Endothelial cell of umbilical vein (primary cell): ENCODE data around the gene TNPO1. TPM values are rescaled to one million over a fixed set of nuclear protein-coding genes. Genes with fewer than 3 reads are reported as not detected.

Experiments used
- BruUV-seq: library from RNA; stranded (reverse); fragments of 400-500 nt; replicated peaks from 2 replicates; lab custom pipeline; 2021; lab: Mats Ljungman, UMichigan
- CTCF ChIA-PET: fragments of 300-600, 350-600 bp; sonication (Branson Sonifier 250); formaldehyde crosslinking; loops from one replicate; lab custom pipeline; 2021; ENCODE audit warnings: antibody characterized with exemption, inconsistent platforms; lab: Charles Lee
- POLR2A ChIA-PET: fragments of 300-600, 350-600 bp; sonication (Branson Sonifier 250); formaldehyde crosslinking; loops from one replicate; lab custom pipeline; 2021; ENCODE audit warnings: antibody characterized with exemption, inconsistent platforms; lab: Charles Lee
- DNase-seq: peaks from one replicate; pipeline ENCODE4 v3.0.0-alpha.2; 2011; ENCODE audit warnings: low read depth, low spot score
- FAIRE-seq: peaks from 2 replicates; lab custom pipeline; 2011; peaks lifted over from hg19 to GRCh38; lab: Jason Lieb, UNC
- H2AFZ ChIP-seq: 2 replicates; pipeline ENCODE4 v1.6.0; 2012; ENCODE audit warnings: low read depth, low read length, control low read depth, inconsistent platforms
- H3K27ac ChIP-seq: 2 replicates; pipeline ENCODE4 v1.5.1; 2011; ENCODE audit warnings: low read depth, mild to moderate bottlenecking, control low read depth, low read length, moderate library complexity; ENCODE audit not compliant: insufficient read depth
- H3K27me3 ChIP-seq, 2 experiments: 2 replicates each; pipeline versions ENCODE4 v1.6.0 to v1.6.1; 2011; ENCODE audit warnings: low read length in 2 of 2, mixed read lengths in 1 of 2; ENCODE audit not compliant: control insufficient read depth in 2 of 2, insufficient read depth in 2 of 2
- H3K36me3 ChIP-seq, 2 experiments: 2 replicates in 1 of 2; 3 replicates in 1 of 2; pipeline ENCODE4 v1.5.1; 2011; ENCODE audit warnings: low read length in 2 of 2, mild to moderate bottlenecking in 1 of 2, moderate library complexity in 1 of 2; ENCODE audit not compliant: control insufficient read depth in 2 of 2, insufficient read depth in 2 of 2; ENCODE audit errors: extremely low read depth in 1 of 2
- H3K4me1 ChIP-seq: 3 replicates; pipeline ENCODE4 v1.5.1; 2011; ENCODE audit warnings: mild to moderate bottlenecking, low read length; ENCODE audit not compliant: control insufficient read depth, insufficient read depth; ENCODE audit errors: extremely low read depth
- H3K4me2 ChIP-seq: 2 replicates; pipeline ENCODE4 v1.6.1; 2011; ENCODE audit warnings: low read length, control low read depth, mixed read lengths; ENCODE audit not compliant: insufficient read depth
- H3K4me3 ChIP-seq, 3 experiments: fragments of 200-600 bp in 1 of 3; sonication (generic), shearing (Covaris generic) in 1 of 3; replicated peaks in 1 of 3; 2 replicates each; pipeline ENCODE4 v1.5.1; 2011 to 2016; ENCODE audit warnings: control low read depth in 3 of 3, low read length in 3 of 3, mild to moderate bottlenecking in 2 of 3, inconsistent platforms in 1 of 3, low read depth in 1 of 3, moderate library complexity in 1 of 3; ENCODE audit not compliant: insufficient read depth in 1 of 3
- H3K79me2 ChIP-seq: 2 replicates; pipeline ENCODE4 v1.6.0; 2012; ENCODE audit warnings: low read length, inconsistent platforms; ENCODE audit not compliant: control insufficient read depth, insufficient read depth
- H3K9ac ChIP-seq: replicated peaks from 2 replicates; pipeline ENCODE3; 2011; ENCODE audit warnings: low read length, control low read depth; ENCODE audit not compliant: insufficient read depth; ENCODE audit errors: extremely low read depth
- H3K9me1 ChIP-seq: replicated peaks from 3 replicates; pipeline ENCODE4 v1.6.0; 2011; ENCODE audit warnings: mild to moderate bottlenecking, low read length; ENCODE audit not compliant: control insufficient read depth, insufficient read depth; ENCODE audit errors: extremely low read depth
- H3K9me3 ChIP-seq: replicated peaks from 2 replicates; pipeline ENCODE4 v1.5.1; 2012; ENCODE audit warnings: low read length, inconsistent platforms; ENCODE audit not compliant: control insufficient read depth, insufficient read depth
- H4K20me1 ChIP-seq: replicated peaks from 2 replicates; pipeline ENCODE3; 2011; ENCODE audit warnings: mild to moderate bottlenecking, low read length; ENCODE audit not compliant: control insufficient read depth, insufficient read depth; ENCODE audit errors: extremely low read depth
- EZH2 ChIP-seq: IDR thresholded peaks from 2 replicates; pipeline ENCODE4 v1.6.1; 2012; ENCODE audit warnings: borderline replicate concordance, low read depth, mild to moderate bottlenecking, moderate library complexity, low read length, inconsistent platforms; ENCODE audit not compliant: severe bottlenecking
- FOS ChIP-seq: IDR thresholded peaks from 2 replicates; pipeline ENCODE4 v1.6.1; 2011; ENCODE audit warnings: mild to moderate bottlenecking, low read length, moderate library complexity, borderline replicate concordance; ENCODE audit not compliant: insufficient read depth
- GATA2 ChIP-seq: IDR thresholded peaks from 2 replicates; pipeline ENCODE4 v1.7.0; 2011; ENCODE audit warnings: low read depth, mild to moderate bottlenecking, moderate library complexity, mixed read lengths, low read length; ENCODE audit not compliant: insufficient read length, insufficient read depth
- JUN ChIP-seq: IDR thresholded peaks from 2 replicates; pipeline ENCODE4 v1.6.1; 2011; ENCODE audit warnings: borderline replicate concordance, low read depth; ENCODE audit not compliant: insufficient read length, insufficient read depth
- MYC ChIP-seq: IDR thresholded peaks from one replicate; pipeline ENCODE4 v1.6.1; 2011; ENCODE audit warnings: mild to moderate bottlenecking, low read depth, low read length
- POLR2A ChIP-seq: IDR thresholded peaks from 2 replicates; pipeline ENCODE4 v1.6.1; 2012; ENCODE audit warnings: low read depth, mild to moderate bottlenecking, control low read depth, low read length
- POLR2AphosphoS5 ChIP-seq: IDR thresholded peaks from 2 replicates; pipeline ENCODE4 v1.6.1; 2012; ENCODE audit warnings: low read depth, mild to moderate bottlenecking, control low read depth, low read length, moderate library complexity; ENCODE audit not compliant: insufficient read depth
- dilution Hi-C: fragments of 300-500 bp; cut with MboI; formaldehyde crosslinking; loops from one replicate; pipeline ENCODE4 v1.15.0; 2019; ENCODE audit warnings: low sequenced_read_pairs; ENCODE audit not compliant: extremely low pct_ligation_motif_present
- intact Hi-C: fragments of 100-400 bp; cut with micrococcal nuclease; formaldehyde crosslinking; loops from one replicate; pipeline ENCODE4 v1.10.0; 2022
- polyA plus RNA-seq, 4 experiments: library from polyadenylated mRNA; depleted of rRNA in 3 of 4; stranded (reverse) in 3 of 4; unstranded in 1 of 4; fragments of >200 nt; gene quantifications; 2 replicates each; pipeline versions ENCODE4 v1.2.1 to v1.2.3, GENCODE V29; 2011 to 2012; ENCODE audit warnings: missing spikeins in 1 of 4
- total RNA-seq: library from RNA; stranded (reverse); gene quantifications from 2 replicates; pipeline ENCODE4 v1.2.3, GENCODE V29; 2021
- TF ChIP-seq, protein P1 (sequence below), 2 donors: IDR thresholded peaks; 1 replicate in 1 of 2; 2 replicates in 1 of 2; pipeline ENCODE4 v1.5.1; 2011; ENCODE audit warnings: low read length in 2 of 2, mild to moderate bottlenecking in 2 of 2, moderate library complexity in 2 of 2, control low read depth in 1 of 2, inconsistent platforms in 1 of 2, low read depth in 1 of 2; ENCODE audit not compliant: insufficient read depth in 1 of 2; ENCODE audit errors: extremely low read depth in 1 of 2
- TF ChIP-seq, protein P2 (sequence below): IDR thresholded peaks from 2 replicates; pipeline ENCODE4 v1.6.1; 2011; ENCODE audit not compliant: insufficient read depth, insufficient read length

The TNPO1 gene
- total and polyA plus RNA-seq, 2 donors (not counting 3 experiments of a cell fraction or from before 2014, with no cell fraction given): 65.6 to 298 TPM

DNA sequence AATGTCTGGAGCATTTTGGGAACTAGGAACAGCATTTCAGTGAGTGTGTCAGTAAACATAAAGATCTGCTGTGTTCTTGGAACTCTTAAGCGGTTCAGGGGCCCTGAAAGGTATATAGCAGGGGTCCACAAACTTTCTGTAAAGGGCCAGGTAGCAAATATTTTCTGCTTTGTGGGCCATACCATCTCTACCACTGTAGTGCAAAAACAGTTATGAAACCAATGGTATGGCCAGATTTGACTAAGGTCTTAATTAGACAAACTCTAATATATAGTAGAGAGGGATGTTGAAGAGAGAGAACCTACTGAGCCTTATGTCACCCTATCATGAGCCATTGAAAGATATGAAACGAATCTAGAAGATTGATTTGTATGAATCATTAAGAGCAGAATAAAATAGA lies 5.3 kb downstream of the TNPO1 start:
- BruUV-seq: no TSS peak
- Histone ChIP-seq H3K9me3 (no peaks in the 10 kb centered on the region), H2AFZ (no peak overlapping the region), H3K79me2 (peaks cover 100% of the 10 kb centered on the region), H3K4me2 (peak overlapping the region; percentile 70), H3K4me3 (no peak overlapping the region), H3K36me3 (peaks cover 4 to 7% of the 10 kb centered on the region in 2 experiments), H3K4me1 (peaks cover 40% of the 10 kb centered on the region), H3K9me1 (no peaks in the 10 kb centered on the region), H3K27me3 (no peaks in the 10 kb centered on the region), H3K9ac (peak overlapping the region; percentile 22), H4K20me1 (peaks cover 19% of the 10 kb centered on the region), H3K27ac (peak overlapping the region; percentile 50)
- ChIA-PET CTCF (interaction anchor here (0.7 kb wide), 1 partner anchor 455 kb away, joined by 3 read pairs; no protein-coding TSS in a partner anchor), POLR2A (no interaction called here)
- dilution Hi-C loops: loop anchor here (25.0 kb wide), 1 partner anchor 234 kb away; no protein-coding TSS in a partner anchor
- DNase-seq (no peak), FAIRE-seq (no peak)
- intact Hi-C loops: loop anchor here (1.0 kb wide), 1 partner anchor 22 kb away; no protein-coding TSS in a partner anchor
- TF ChIP-seq POLR2A: no peak

DNA sequence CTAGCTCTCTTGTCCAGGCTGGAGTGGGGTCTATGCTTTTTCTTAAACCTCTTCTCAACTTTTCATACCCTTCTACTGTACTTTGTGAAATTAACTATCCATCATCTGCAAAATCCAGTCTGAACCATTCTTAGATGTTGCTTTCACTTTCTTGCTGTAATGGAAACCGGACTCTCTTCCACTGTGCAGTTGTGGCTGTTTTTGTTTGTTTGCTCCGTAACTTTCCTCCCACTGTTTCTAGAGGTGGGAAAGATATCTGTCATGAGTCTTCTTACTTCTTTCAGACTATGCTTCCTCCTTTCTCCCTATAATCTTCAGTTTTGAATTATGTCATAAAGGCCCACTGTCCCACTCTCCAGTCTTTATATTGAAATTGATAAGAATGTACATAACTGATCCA lies 6.5 kb downstream of the TNPO1 start:
- H3K4me3 ChIP-seq: no peak overlapping the region
- H3K79me2 ChIP-seq: peaks cover 100% of the 10 kb centered on the region
- intact Hi-C loops: loop anchor here (1.0 kb wide), 1 partner anchor 20 kb away; no protein-coding TSS in a partner anchor
- no TSS peak for BruUV-seq
- dilution Hi-C loops: loop anchor here (25.0 kb wide), 1 partner anchor 236 kb away; no protein-coding TSS in a partner anchor
- no peak overlapping the region for H3K9ac ChIP-seq
- ChIA-PET POLR2A (no interaction called here), CTCF (interaction anchor here (1.5 kb wide), 1 partner anchor 212 kb away, joined by 3 read pairs; no protein-coding TSS in a partner anchor)
- H3K9me3 ChIP-seq: no peaks in the 10 kb centered on the region
- DNase-seq (no peak), FAIRE-seq (no peak)
- TF ChIP-seq POLR2AphosphoS5 (no peak), MYC (no peak), GATA2 (no peak), FOS (no peak), EZH2 (no peak), POLR2A (no peak), JUN (no peak)
- TF ChIP-seq, protein P1, sequence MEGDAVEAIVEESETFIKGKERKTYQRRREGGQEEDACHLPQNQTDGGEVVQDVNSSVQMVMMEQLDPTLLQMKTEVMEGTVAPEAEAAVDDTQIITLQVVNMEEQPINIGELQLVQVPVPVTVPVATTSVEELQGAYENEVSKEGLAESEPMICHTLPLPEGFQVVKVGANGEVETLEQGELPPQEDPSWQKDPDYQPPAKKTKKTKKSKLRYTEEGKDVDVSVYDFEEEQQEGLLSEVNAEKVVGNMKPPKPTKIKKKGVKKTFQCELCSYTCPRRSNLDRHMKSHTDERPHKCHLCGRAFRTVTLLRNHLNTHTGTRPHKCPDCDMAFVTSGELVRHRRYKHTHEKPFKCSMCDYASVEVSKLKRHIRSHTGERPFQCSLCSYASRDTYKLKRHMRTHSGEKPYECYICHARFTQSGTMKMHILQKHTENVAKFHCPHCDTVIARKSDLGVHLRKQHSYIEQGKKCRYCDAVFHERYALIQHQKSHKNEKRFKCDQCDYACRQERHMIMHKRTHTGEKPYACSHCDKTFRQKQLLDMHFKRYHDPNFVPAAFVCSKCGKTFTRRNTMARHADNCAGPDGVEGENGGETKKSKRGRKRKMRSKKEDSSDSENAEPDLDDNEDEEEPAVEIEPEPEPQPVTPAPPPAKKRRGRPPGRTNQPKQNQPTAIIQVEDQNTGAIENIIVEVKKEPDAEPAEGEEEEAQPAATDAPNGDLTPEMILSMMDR (IDR thresholded peaks at IDR 0.05; ENCODE audit: extremely low read depth in 1 of 2, insufficient read depth in 1 of 2, low read depth in 1 of 2, low read length in 2 of 2): no peak
- TF ChIP-seq, protein P2, sequence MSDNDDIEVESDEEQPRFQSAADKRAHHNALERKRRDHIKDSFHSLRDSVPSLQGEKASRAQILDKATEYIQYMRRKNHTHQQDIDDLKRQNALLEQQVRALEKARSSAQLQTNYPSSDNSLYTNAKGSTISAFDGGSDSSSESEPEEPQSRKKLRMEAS: no peak
- no peaks in the 10 kb centered on the region for H3K9me1 ChIP-seq
- peaks cover 40% of the 10 kb centered on the region for H3K4me1 ChIP-seq
- H3K36me3 ChIP-seq: peaks cover 4 to 9% of the 10 kb centered on the region in 2 experiments
- no peak overlapping the region for H3K4me2 ChIP-seq
- no peak overlapping the region for H3K27ac ChIP-seq
- peaks cover 24% of the 10 kb centered on the region for H4K20me1 ChIP-seq
- no peaks in the 10 kb centered on the region for H3K27me3 ChIP-seq
- H2AFZ ChIP-seq: no peak overlapping the region
